ENCODE measurements around the gene FAM83G.
"Not testable (repeated sequence)": the region's sequence is repeated elsewhere in the genome, so short reads cannot be mapped to it uniquely, and the experiment has no call there.

FAM83G gene

DNA sequence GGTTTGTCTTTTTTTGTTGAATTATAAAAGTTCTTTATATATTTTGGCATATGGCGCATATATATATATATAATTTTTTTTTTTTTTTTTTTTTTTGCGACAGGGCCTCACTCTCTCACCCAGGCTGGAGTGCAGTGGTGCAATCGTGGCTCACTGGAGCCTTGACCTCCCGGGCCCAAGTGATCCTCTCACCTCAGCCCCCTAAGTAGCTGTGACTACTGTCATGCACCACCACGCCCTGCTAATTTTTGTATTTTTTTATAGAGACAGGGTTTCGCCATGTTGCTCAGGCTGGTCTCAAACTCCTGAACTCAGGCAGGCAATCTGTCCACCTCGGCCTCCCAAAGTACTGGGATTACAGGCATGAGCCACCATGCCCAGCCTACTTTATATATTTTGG, 82.0 kb downstream of the FAM83G start:
- not testable (repeated sequence) for DNase-seq (ENCODE audit: low read depth in 1 of 2, low spot score in 1 of 2)

DNA sequence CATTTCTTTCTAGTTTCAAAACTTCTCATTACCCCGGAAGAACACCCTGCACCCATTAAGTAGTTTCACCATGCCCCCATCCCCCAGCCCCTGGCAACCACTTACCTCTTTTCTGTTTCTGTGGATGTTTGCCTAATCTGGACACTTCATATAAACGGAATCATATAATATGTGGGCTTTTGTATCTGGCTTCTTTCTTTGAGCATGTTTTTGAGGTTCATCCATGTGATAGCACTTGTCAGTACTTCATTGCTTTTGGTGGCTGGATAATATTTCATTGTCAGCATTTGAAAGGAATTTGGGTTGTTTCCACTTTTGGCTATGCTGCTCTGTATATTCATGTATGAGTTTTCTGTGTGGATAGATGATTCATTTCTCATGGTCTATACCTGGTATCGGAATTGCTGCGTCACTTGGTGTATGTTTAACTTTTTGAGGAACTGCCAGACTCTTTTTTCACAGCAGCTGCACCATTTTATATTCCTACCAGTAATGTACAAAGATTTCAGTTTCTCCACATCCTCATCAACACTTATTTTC, 82.6 kb downstream of the FAM83G start:
- no peak for DNase-seq (ENCODE audit: low read depth in 1 of 2, low spot score in 1 of 2)

DNA sequence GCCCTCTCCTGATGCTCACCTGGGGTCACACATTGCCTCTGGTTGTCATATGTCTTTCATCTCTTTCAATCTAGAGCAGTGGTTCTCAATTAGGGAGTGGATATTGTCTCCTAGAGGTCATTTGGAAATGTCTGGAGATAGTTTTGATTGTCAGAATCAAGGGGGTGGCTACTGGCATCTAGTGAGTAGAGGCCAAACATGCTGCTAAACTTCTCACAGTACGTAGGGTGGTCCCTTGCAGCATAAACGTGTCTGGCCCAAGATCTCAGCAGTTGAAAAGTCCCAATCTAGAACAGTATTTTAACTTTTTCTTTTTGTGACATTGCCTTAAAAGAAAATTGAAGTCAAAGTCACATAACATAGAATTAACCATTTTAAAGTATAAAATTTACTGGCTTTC, 83.1 kb downstream of the FAM83G start:
- DNase-seq (ENCODE audit: low read depth in 1 of 2, low spot score in 1 of 2) = no peak

DNA sequence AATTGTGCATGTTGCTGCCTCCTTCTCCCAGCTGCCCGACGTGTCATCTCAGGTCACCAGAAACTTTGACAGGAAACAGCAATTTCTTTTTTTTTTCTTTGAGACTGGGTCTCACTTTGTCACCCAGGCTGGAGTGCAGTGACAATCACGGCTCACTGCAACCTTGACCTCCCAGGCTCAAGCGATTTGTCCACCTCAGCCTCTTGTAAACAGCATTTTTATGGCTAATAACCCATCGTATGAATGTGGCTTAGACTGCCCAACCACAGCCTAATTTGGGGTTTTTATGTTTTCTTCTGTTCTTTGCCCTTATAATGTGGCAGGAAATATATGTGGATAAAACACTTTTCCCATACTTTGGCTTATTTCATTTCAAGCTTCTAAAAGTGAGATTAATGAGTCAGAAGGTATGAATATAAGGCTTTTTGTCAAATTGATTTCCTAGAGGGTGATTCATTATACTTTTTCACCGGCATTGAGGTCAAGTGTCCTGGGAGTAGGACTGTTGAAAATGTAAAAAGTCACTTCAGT, 83.6 kb downstream of the FAM83G start:
- no peak for DNase-seq (ENCODE audit: low read depth in 1 of 2, low spot score in 1 of 2)

DNA sequence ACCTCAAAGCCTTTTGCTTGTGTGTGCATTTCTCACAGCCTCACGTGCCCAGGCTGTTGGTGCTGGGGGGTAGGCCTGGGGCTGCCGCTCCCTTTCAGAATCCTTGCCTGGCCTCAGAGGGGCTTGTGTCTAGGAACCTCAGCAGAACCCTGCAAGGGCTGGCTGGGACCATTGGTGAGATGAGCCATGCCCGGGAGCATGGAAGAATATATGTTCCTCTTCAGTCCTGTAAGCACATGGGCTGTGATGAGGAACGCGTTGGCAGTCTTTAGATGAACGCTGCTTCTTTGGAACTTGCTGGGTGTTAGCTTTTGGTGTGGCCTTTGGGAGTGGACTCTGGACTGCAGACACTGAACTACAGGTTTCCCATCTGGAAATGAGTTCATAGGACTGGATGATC, 84.6 kb downstream of the FAM83G start:
- no peak for DNase-seq (ENCODE audit: low read depth in 1 of 2, low spot score in 1 of 2)
